GM13977 (cell line): ENCODE results near the gene LBHD2.

Source experiments
- DNase-seq: peaks from one replicate; pipeline ENCODE4 v3.0.0; 2012; ENCODE audit warnings: low spot score
- in situ Hi-C: fragments of 300-500 bp; cut with MboI; formaldehyde crosslinking; loops from one replicate; pipeline ENCODE4 v1.12.0; 2022; ENCODE audit warnings: low sequenced_read_pairs, low pct_unique_long_range_greater_than_20kb, mixed read lengths, inconsistent platforms; ENCODE audit not compliant: unreplicated experiment
- TF ChIP-seq, protein P1 (sequence below): IDR thresholded peaks from 2 replicates; pipeline ENCODE4 v1.5.1; 2012; ENCODE audit warnings: mild to moderate bottlenecking, control low read depth; ENCODE audit not compliant: insufficient read depth; ENCODE audit errors: extremely low read depth, missing control alignments

The LBHD2 gene

GRCh38 chr14:103052407-103052806 lies 31.6 kb upstream of the LBHD2 start:
- TF ChIP-seq, protein P1, sequence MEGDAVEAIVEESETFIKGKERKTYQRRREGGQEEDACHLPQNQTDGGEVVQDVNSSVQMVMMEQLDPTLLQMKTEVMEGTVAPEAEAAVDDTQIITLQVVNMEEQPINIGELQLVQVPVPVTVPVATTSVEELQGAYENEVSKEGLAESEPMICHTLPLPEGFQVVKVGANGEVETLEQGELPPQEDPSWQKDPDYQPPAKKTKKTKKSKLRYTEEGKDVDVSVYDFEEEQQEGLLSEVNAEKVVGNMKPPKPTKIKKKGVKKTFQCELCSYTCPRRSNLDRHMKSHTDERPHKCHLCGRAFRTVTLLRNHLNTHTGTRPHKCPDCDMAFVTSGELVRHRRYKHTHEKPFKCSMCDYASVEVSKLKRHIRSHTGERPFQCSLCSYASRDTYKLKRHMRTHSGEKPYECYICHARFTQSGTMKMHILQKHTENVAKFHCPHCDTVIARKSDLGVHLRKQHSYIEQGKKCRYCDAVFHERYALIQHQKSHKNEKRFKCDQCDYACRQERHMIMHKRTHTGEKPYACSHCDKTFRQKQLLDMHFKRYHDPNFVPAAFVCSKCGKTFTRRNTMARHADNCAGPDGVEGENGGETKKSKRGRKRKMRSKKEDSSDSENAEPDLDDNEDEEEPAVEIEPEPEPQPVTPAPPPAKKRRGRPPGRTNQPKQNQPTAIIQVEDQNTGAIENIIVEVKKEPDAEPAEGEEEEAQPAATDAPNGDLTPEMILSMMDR: no peak
- in situ Hi-C loops: no loop called here
- no peak for DNase-seq

- in situ Hi-C loops: no loop called here
- TF ChIP-seq, protein P1: no peak
- no peak for DNase-seq
These were observed 28.3 kb upstream of the LBHD2 start for GRCh38 chr14:103055695-103056094.

DNA sequence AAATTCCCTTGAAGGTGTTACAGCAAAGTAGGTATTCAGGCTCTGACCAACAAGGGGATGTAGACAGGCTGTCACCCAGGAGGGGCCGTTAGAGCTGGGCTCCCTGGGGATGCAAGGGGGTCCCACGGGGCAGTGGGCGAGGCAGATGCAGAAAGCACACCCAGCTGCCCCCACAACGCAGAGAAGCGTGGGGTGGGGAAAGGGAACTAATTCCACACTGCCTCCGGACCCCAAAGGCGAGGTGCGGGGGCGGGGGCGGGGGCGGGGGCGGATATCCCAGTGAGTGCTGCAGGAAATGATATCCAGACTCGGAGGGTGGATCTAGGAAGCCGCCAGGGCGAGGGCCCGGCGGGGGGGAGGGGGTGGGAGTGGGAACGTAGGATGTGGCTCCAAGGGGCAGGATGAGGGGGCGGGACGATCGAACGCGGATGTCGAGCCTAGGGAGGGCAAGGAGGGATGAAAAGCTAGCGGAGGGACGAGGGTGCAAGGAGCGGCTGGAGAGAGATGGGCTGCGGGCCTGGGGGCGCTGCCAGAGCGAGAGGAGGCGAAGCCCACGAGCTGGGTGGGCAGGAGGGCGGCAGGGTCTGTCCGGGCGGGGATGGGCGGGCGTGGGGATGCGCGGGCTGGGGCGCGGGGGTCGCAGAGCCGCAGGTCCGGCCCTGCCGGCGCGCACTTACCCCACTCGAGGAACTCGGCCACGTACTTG lies 27.5 kb upstream of the LBHD2 start:
- no peak for DNase-seq
- in situ Hi-C loops: no loop called here
- TF ChIP-seq, protein P1: no peak

- in situ Hi-C loops: no loop called here
- no peak for DNase-seq
- TF ChIP-seq, protein P1: no peak
These were observed 27.0 kb upstream of the LBHD2 start for GRCh38 chr14:103057028-103057371.

DNA sequence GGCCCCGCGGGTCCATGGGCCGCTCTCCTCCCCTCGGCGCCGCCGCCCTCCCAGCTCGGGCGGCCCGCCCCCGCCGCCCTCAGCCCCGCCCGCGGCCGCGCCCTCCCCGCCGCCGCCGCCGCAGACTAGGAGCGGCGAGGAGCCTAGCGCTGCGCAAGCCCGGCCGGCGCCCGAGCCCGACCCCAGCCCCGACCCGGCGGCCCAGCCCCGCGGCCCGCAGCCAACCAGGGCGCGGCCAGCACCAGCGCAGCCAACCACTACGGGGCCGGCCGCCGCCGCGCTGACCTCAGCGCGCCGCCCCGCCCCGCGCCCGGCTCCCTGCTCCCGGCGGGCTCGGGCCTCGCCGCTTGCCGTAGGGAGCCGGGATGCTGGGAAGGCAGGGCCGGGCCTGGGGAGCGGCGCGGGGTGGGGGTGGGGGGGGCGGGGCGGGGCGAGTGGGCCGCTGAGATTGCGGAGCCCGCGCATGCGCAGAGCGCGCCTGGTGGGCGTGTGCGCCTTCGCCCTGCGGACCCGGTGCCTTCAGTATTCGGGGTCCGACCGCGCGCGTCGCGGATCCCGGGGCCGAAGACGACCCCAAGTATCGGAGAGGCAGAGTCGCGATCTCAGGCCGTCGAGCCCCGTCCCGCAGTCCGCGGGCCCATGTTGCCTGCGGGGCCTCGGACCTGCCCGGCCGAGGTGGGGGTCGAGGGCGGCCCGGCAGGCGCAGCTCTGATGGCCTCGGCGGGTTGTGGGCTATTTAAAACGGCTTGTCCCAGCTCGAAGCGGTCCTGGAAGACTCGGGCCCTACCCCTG lies 26.4 kb upstream of the LBHD2 start, which contains the start of gene CDC42BPB:
Gene CDC42BPB (minus strand): TSS at position 178 of the 792 bp plus-strand sequence. CDS start 376 bp downstream, outside the sequence.
- TF ChIP-seq, protein P1: no peak
- in situ Hi-C loops: no loop called here
- DNase-seq: peak; percentile 95

- TF ChIP-seq, protein P1: no peak
- in situ Hi-C loops: no loop called here
- DNase-seq: no peak
These were observed 25.6 kb upstream of the LBHD2 start for GRCh38 chr14:103058164-103059055.
